Measurements from ENCODE around the gene HMCN2.

- TF ChIP-seq CTCF (IDR thresholded peaks at IDR 0.05) (no peak), POLR2A (IDR thresholded peaks at IDR 0.05) (no peak)
Observed at GRCh38 chr9:130276955-130277354, 11.4 kb downstream of the HMCN2 start.

All from uterus (tissue), 2 donors.